ENCODE measurements around the gene TNS2. TPM values are rescaled to one million over a fixed set of nuclear protein-coding genes. Genes with fewer than 3 reads are reported as not detected.

TNS2 gene
- total RNA-seq, 2 experiments from 2014 or later: 2.3 to 3.0 TPM

- Histone ChIP-seq H3K27ac (ENCODE audit: low read depth in 1 of 2, low read length in 2 of 2) (no peak overlapping the region), H3K4me3 (ENCODE audit: low read length) (no peak overlapping the region), H3K27me3 (ENCODE audit: control insufficient read depth in 1 of 2, insufficient read depth in 2 of 2, low read length in 2 of 2) (no peaks in the 10 kb centered on the region), H3K36me3 (ENCODE audit: insufficient read depth, low read length) (peaks cover 48% of the 10 kb centered on the region), H3K9me3 (ENCODE audit: control insufficient read depth in 1 of 2, insufficient read depth in 1 of 2, low read length in 2 of 2) (no peaks in the 10 kb centered on the region), H3K4me1 (ENCODE audit: insufficient read depth, low read length) (peaks cover 12% of the 10 kb centered on the region)
- Mint-ChIP-seq H3K4me1 (ENCODE audit: low read depth) (peaks cover 7% of the 10 kb centered on the region), H3K27ac (no peak overlapping the region), H3K36me3 (ENCODE audit: low read depth) (peaks cover 55% of the 10 kb centered on the region), H3K9me3 (no peaks in the 10 kb centered on the region), H3K27me3 (no peaks in the 10 kb centered on the region), H3K4me3 (no peak overlapping the region)
- POLR2A ChIA-PET: interaction anchor here (1.0 to 3.2 kb wide), 2 partner anchors 13 to 16 kb away, joined by 3 to 18 read pairs; partner anchors contain the start of gene SPRYD3
- intact Hi-C loops (cut with DNase I, micrococcal nuclease): loop anchor here in 1 of 2 experiments (10.0 kb wide), 1 partner anchor 131 kb away; no protein-coding TSS in a partner anchor
- no peak for TF ChIP-seq CTCF (IDR thresholded peaks at IDR 0.05)
- DNase-seq: peak in 2 of 14 experiments; percentile 0 to 11
- no peak for ATAC-seq (ENCODE audit: poor library complexity)
- CTCF ChIA-PET: interaction anchor here (6.7 kb wide), 1 partner anchor 37 kb away, joined by 114 read pairs; the partner anchor contains the start of genes IGFBP6 and SOAT2
Observed at GRCh38 chr12:53063708-53064612, 14.1 kb downstream of the TNS2 start.

- no peaks in the 10 kb centered on the region for H3K9me3 Mint-ChIP-seq
- ChIA-PET POLR2A (interaction anchor here (3.0 to 3.2 kb wide), 2 partner anchors 15 to 35 kb away, joined by 18 to 26 read pairs; partner anchors contain the start of genes IGFBP6 and SPRYD3), CTCF (interaction anchor here (1.3 to 6.7 kb wide), 6 partner anchors 9 to 280 kb away, joined by 3 to 114 read pairs (median 7); partner anchors contain the start of genes IGFBP6 and SOAT2)
- H3K4me1 ChIP-seq (ENCODE audit: insufficient read depth, low read length): peaks cover 12% of the 10 kb centered on the region
- H3K4me3 ChIP-seq (ENCODE audit: low read length): no peak overlapping the region
- no peaks in the 10 kb centered on the region for H3K27me3 Mint-ChIP-seq
- peaks cover 61% of the 10 kb centered on the region for H3K36me3 Mint-ChIP-seq (ENCODE audit: low read depth)
- H3K9me3 ChIP-seq (ENCODE audit: control insufficient read depth in 1 of 2, insufficient read depth in 1 of 2, low read length in 2 of 2): no peaks in the 10 kb centered on the region
- intact Hi-C loops (cut with DNase I, micrococcal nuclease): loop anchor here (5.0 to 10.0 kb wide), 2 partner anchors 130 to 222 kb away; no protein-coding TSS in a partner anchor
- no peaks in the 10 kb centered on the region for H3K27me3 ChIP-seq (ENCODE audit: control insufficient read depth in 1 of 2, insufficient read depth in 2 of 2, low read length in 2 of 2)
- peaks cover 7% of the 10 kb centered on the region for H3K4me1 Mint-ChIP-seq (ENCODE audit: low read depth)
- DNase-seq: peak in 2 of 14 experiments; percentile 0 to 11
- no peak for TF ChIP-seq CTCF (IDR thresholded peaks at IDR 0.05)
- no peak overlapping the region for H3K4me3 Mint-ChIP-seq
- no peak overlapping the region for H3K27ac ChIP-seq (ENCODE audit: low read depth in 1 of 2, low read length in 2 of 2)
- ATAC-seq (ENCODE audit: poor library complexity): no peak
- no peak overlapping the region for H3K27ac Mint-ChIP-seq
- H3K36me3 ChIP-seq (ENCODE audit: insufficient read depth, low read length): peaks cover 54% of the 10 kb centered on the region
Observed at GRCh38 chr12:53064613-53065436, 15.0 kb downstream of the TNS2 start.

- Mint-ChIP-seq H3K4me3 (no peak overlapping the region), H3K36me3 (ENCODE audit: low read depth) (peaks cover 67% of the 10 kb centered on the region), H3K27me3 (no peaks in the 10 kb centered on the region), H3K27ac (no peak overlapping the region), H3K9me3 (no peaks in the 10 kb centered on the region), H3K4me1 (ENCODE audit: low read depth) (peaks cover 7% of the 10 kb centered on the region)
- Histone ChIP-seq H3K27me3 (ENCODE audit: control insufficient read depth in 1 of 2, insufficient read depth in 2 of 2, low read length in 2 of 2) (no peaks in the 10 kb centered on the region), H3K4me3 (ENCODE audit: low read length) (no peak overlapping the region), H3K27ac (ENCODE audit: low read depth in 1 of 2, low read length in 2 of 2) (no peak overlapping the region), H3K9me3 (ENCODE audit: control insufficient read depth in 1 of 2, insufficient read depth in 1 of 2, low read length in 2 of 2) (no peaks in the 10 kb centered on the region), H3K36me3 (ENCODE audit: insufficient read depth, low read length) (peaks cover 61% of the 10 kb centered on the region), H3K4me1 (ENCODE audit: insufficient read depth, low read length) (peaks cover 12% of the 10 kb centered on the region)
- intact Hi-C loops (cut with DNase I, micrococcal nuclease): loop anchor here (5.0 to 10.0 kb wide), 2 partner anchors 129 to 222 kb away; no protein-coding TSS in a partner anchor
- ChIA-PET CTCF (interaction anchor here (0.6 to 6.7 kb wide), 14 partner anchors 10 to 280 kb away, joined by 3 to 114 read pairs (median 6); partner anchors contain the start of genes CSAD, EIF4B, IGFBP6 and SOAT2), POLR2A (interaction anchor here (3.0 to 3.2 kb wide), 2 partner anchors 14 to 34 kb away, joined by 18 to 26 read pairs; partner anchors contain the start of genes IGFBP6 and SPRYD3)
- ATAC-seq (ENCODE audit: poor library complexity) (no peak), DNase-seq (no peak)
- no peak for TF ChIP-seq CTCF (IDR thresholded peaks at IDR 0.05)
Observed at GRCh38 chr12:53065470-53065869, 15.6 kb downstream of the TNS2 start.
